Ishikawa (cell line): Measurements from ENCODE around the gene SAAL1.

Experiments used
- EGR1 ChIP-seq: IDR thresholded peaks from 2 replicates; pipeline ENCODE4 v1.6.1; 2012
- EP300 ChIP-seq: IDR thresholded peaks from 2 replicates; pipeline ENCODE4 v1.6.1; 2012; ENCODE audit warnings: borderline replicate concordance
- FOXM1 ChIP-seq: IDR thresholded peaks from 2 replicates; pipeline ENCODE4 v1.6.1; 2012; ENCODE audit warnings: low read depth, borderline replicate concordance
- RAD21 ChIP-seq: IDR thresholded peaks from 2 replicates; pipeline ENCODE4 v1.6.1; 2012; ENCODE audit warnings: low read depth
- TAF1 ChIP-seq: IDR thresholded peaks from 2 replicates; pipeline ENCODE4 v1.6.1; 2012; ENCODE audit warnings: low read depth, mild to moderate bottlenecking
- TCF12 ChIP-seq: IDR thresholded peaks from 2 replicates; pipeline ENCODE4 v1.6.1; 2012; ENCODE audit warnings: low read depth
- TEAD4 ChIP-seq: IDR thresholded peaks from 2 replicates; pipeline ENCODE4 v1.6.1; 2012
- YY1 ChIP-seq: IDR thresholded peaks from 2 replicates; pipeline ENCODE4 v1.6.1; 2012; ENCODE audit warnings: low read depth
- ZBTB7A ChIP-seq: IDR thresholded peaks from 2 replicates; pipeline ENCODE4 v1.6.1; 2012; ENCODE audit warnings: low read depth
- TF ChIP-seq, protein P1 (sequence below): IDR thresholded peaks from 2 replicates; pipeline ENCODE4 v1.6.1; 2012
- TF ChIP-seq, protein P2 (sequence below): IDR thresholded peaks from 2 replicates; pipeline ENCODE4 v1.6.1; 2012; ENCODE audit warnings: low read depth, mild to moderate bottlenecking

The SAAL1 gene

GRCh38 chr11:18046116-18046777 is 59.6 kb downstream of the SAAL1 start, which contains the start of gene TPH1:
TSS of gene TPH1 (minus strand) at chr11:18046269. CDS start at chr11:18040762, 5,507 bp downstream.
- TF ChIP-seq YY1 (no peak), TAF1 (no peak)
- TF ChIP-seq, protein P1, sequence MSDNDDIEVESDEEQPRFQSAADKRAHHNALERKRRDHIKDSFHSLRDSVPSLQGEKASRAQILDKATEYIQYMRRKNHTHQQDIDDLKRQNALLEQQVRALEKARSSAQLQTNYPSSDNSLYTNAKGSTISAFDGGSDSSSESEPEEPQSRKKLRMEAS: peak; percentile 43

DNA sequence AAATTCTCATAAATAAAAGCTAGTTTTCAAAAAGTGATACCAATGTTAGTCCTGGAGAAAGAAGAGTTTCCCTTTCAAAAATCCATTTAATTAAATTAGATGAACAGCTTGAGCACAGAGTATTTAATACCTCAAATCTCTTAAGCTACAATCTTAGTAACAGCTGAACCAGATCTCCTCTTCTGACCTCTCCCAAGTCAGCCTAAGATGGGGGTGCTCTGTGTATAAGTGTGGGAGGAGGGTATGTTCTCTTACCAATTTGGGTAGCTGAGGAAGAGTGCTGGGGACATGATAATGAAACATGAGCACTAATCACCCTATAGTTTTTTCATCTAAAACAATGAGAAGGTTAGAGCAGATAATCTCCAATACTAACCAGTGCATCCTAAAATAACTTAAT is 69.4 kb downstream of the SAAL1 start:
- TF ChIP-seq TCF12: no peak
- TF ChIP-seq FOXM1: no peak
- TF ChIP-seq EGR1: no peak
- no peak for TF ChIP-seq ZBTB7A
- TF ChIP-seq TEAD4: no peak
- no peak for TF ChIP-seq RAD21
- TF ChIP-seq EP300: no peak
- TF ChIP-seq, protein P2, sequence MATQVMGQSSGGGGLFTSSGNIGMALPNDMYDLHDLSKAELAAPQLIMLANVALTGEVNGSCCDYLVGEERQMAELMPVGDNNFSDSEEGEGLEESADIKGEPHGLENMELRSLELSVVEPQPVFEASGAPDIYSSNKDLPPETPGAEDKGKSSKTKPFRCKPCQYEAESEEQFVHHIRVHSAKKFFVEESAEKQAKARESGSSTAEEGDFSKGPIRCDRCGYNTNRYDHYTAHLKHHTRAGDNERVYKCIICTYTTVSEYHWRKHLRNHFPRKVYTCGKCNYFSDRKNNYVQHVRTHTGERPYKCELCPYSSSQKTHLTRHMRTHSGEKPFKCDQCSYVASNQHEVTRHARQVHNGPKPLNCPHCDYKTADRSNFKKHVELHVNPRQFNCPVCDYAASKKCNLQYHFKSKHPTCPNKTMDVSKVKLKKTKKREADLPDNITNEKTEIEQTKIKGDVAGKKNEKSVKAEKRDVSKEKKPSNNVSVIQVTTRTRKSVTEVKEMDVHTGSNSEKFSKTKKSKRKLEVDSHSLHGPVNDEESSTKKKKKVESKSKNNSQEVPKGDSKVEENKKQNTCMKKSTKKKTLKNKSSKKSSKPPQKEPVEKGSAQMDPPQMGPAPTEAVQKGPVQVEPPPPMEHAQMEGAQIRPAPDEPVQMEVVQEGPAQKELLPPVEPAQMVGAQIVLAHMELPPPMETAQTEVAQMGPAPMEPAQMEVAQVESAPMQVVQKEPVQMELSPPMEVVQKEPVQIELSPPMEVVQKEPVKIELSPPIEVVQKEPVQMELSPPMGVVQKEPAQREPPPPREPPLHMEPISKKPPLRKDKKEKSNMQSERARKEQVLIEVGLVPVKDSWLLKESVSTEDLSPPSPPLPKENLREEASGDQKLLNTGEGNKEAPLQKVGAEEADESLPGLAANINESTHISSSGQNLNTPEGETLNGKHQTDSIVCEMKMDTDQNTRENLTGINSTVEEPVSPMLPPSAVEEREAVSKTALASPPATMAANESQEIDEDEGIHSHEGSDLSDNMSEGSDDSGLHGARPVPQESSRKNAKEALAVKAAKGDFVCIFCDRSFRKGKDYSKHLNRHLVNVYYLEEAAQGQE: no peak
- TF ChIP-seq YY1: no peak
